GM23338 (cell line): Measurements from ENCODE around the gene FTO. TPM values are rescaled to one million over a fixed set of nuclear protein-coding genes. Genes with fewer than 3 reads are reported as not detected.

Experiments
- ATAC-seq: fragments of 200-7000 bp; cut with Tn5 transposase; 3 replicates; pipeline ENCODE4 v1.9.1; 2020
- DNase-seq: peaks from one replicate; pipeline ENCODE4 v3.0.0-alpha.2; 2015; ENCODE audit warnings: low spot score
- H2AFZ ChIP-seq: fragments of 200-600 bp; sonication (generic); 2 replicates; pipeline ENCODE4 v1.8.0; 2016; ENCODE audit warnings: antibody characterized with exemption, mild to moderate bottlenecking, moderate library complexity
- H3F3A ChIP-seq: fragments of 200-600 bp; sonication (generic); replicated peaks from 2 replicates; pipeline ENCODE4 v1.8.0; 2017; ENCODE audit warnings: antibody characterized with exemption, mixed run types, low read depth
- H3K27ac ChIP-seq: fragments of 200-600 bp; sonication (generic); 2 replicates; pipeline ENCODE4 v1.6.1; 2016; ENCODE audit warnings: low read depth
- H3K27me3 ChIP-seq: fragments of 200-600 bp; sonication (generic); 2 replicates; pipeline ENCODE4 v1.8.0; 2016; ENCODE audit warnings: mild to moderate bottlenecking, mixed run types, moderate library complexity; ENCODE audit not compliant: insufficient read depth
- H3K36me3 ChIP-seq: fragments of 200-600 bp; sonication (generic); 2 replicates; pipeline ENCODE4 v1.8.0; 2016; ENCODE audit warnings: mild to moderate bottlenecking; ENCODE audit not compliant: insufficient read depth
- H3K4me1 ChIP-seq: fragments of 200-600 bp; sonication (generic); 2 replicates; pipeline ENCODE4 v1.8.0; 2016; ENCODE audit warnings: mild to moderate bottlenecking, moderate library complexity; ENCODE audit not compliant: insufficient read depth
- H3K4me2 ChIP-seq: fragments of 200-600 bp; sonication (generic); 2 replicates; pipeline ENCODE4 v1.7.1; 2017; ENCODE audit warnings: mixed run types
- H3K4me3 ChIP-seq: fragments of 200-600 bp; sonication (generic); 2 replicates; pipeline ENCODE4 v1.6.1; 2016; ENCODE audit warnings: mixed run types
- H3K79me2 ChIP-seq: fragments of 200-600 bp; sonication (generic); replicated peaks from 2 replicates; pipeline ENCODE4 v1.8.0; 2017; ENCODE audit warnings: mild to moderate bottlenecking; ENCODE audit not compliant: insufficient read depth
- H3K9me2 ChIP-seq: fragments of 200-600 bp; sonication (generic); 2 replicates; pipeline ENCODE4 v1.8.0; 2017; ENCODE audit not compliant: insufficient read depth
- H4K20me1 ChIP-seq: fragments of 200-600 bp; sonication (generic); replicated peaks from 2 replicates; pipeline ENCODE4 v1.8.0; 2017; ENCODE audit warnings: mild to moderate bottlenecking; ENCODE audit not compliant: insufficient read depth
- H3K27ac Mint-ChIP-seq: 2 replicates; pipeline ENCODE4 v1.8.0; 2020; ENCODE audit warnings: inconsistent platforms, mild to moderate bottlenecking, moderate library complexity, mixed read lengths
- H3K27me3 Mint-ChIP-seq: 3 replicates; pipeline ENCODE4 v1.8.0; 2022; ENCODE audit warnings: low read depth, mild to moderate bottlenecking, moderate library complexity, mixed read lengths, inconsistent platforms; ENCODE audit not compliant: insufficient read depth, poor library complexity
- H3K36me3 Mint-ChIP-seq: 3 replicates; pipeline ENCODE4 v1.8.0; 2021; ENCODE audit warnings: low read depth, mild to moderate bottlenecking, inconsistent platforms, moderate library complexity, mixed read lengths
- H3K4me1 Mint-ChIP-seq: 3 replicates; pipeline ENCODE4 v1.8.0; 2020; ENCODE audit warnings: mild to moderate bottlenecking, inconsistent platforms, mixed read lengths
- H3K4me3 Mint-ChIP-seq: 3 replicates; pipeline ENCODE4 v1.8.0; 2021; ENCODE audit warnings: moderate library complexity, mild to moderate bottlenecking, inconsistent platforms, mixed read lengths
- H3K9me3 Mint-ChIP-seq: 3 replicates; pipeline ENCODE4 v1.8.0; 2020; ENCODE audit warnings: moderate library complexity, mild to moderate bottlenecking, inconsistent platforms, mixed read lengths
- CREB1 ChIP-seq: fragments of 250-450 bp; sonication (Bioruptor Pico); IDR thresholded peaks from 2 replicates; pipeline ENCODE4 v1.5.0; 2020; ENCODE audit warnings: low read depth, mild to moderate bottlenecking, moderate library complexity
- EZH2 ChIP-seq: fragments of 200-600 bp; sonication (generic); IDR thresholded peaks from one replicate; pipeline ENCODE4 v1.8.0; 2017; ENCODE audit warnings: antibody characterized with exemption, mild to moderate bottlenecking, low read depth; ENCODE audit not compliant: unreplicated experiment
- EZH2phosphoT487 ChIP-seq: fragments of 200-600 bp; sonication (generic); IDR thresholded peaks from one replicate; pipeline ENCODE4 v1.8.1; 2018; ENCODE audit warnings: antibody characterized with exemption; ENCODE audit not compliant: unreplicated experiment
- NANOG ChIP-seq: IDR thresholded peaks from 2 replicates; pipeline ENCODE4 v1.6.1; 2016; ENCODE audit warnings: antibody characterized with exemption, borderline replicate concordance
- ZNF331 ChIP-seq: fragments of 250-450 bp; sonication (Bioruptor Pico); IDR thresholded peaks from 2 replicates; pipeline ENCODE4 v1.5.0; 2020; ENCODE audit warnings: low read depth, mild to moderate bottlenecking, moderate library complexity
- polyA plus RNA-seq: library from polyadenylated mRNA; unstranded; fragments of >200 nt; fragmentation: Nextera tagmentation; extraction: Ambion mirVana; gene quantifications from 2 replicates; pipeline ENCODE4 v1.2.1, GENCODE V29; 2016
- total RNA-seq: library from RNA; depleted of rRNA; stranded (reverse); fragments of >200 nt; shearing (Covaris generic); gene quantifications from 2 replicates; pipeline ENCODE4 v1.2.3, GENCODE V29; 2014
- TF ChIP-seq, protein P1 (sequence below): IDR thresholded peaks from one replicate; pipeline ENCODE4 v1.6.1; 2018; ENCODE audit warnings: antibody characterized with exemption; ENCODE audit not compliant: unreplicated experiment
- TF ChIP-seq, protein P2 (sequence below): fragments of 250-450 bp; sonication (Bioruptor Pico); IDR thresholded peaks from 2 replicates; pipeline ENCODE4 v1.5.0; 2020; ENCODE audit warnings: mild to moderate bottlenecking, moderate library complexity
- TF ChIP-seq, protein P3 (sequence below), 2 experiments: fragments of 200-600 bp in 1 of 2; sonication (generic) in 1 of 2; conservative IDR thresholded peaks; 2 replicates each; pipeline versions ENCODE4 v1.5.1 to v1.6.1; 2016 to 2017; ENCODE audit warnings: antibody characterized with exemption in 2 of 2, low read depth in 2 of 2, mild to moderate bottlenecking in 2 of 2, moderate library complexity in 1 of 2

Gene FTO
- total and polyA plus RNA-seq, 2 experiments from 2014 or later = 17.7 to 69.6 TPM

DNA sequence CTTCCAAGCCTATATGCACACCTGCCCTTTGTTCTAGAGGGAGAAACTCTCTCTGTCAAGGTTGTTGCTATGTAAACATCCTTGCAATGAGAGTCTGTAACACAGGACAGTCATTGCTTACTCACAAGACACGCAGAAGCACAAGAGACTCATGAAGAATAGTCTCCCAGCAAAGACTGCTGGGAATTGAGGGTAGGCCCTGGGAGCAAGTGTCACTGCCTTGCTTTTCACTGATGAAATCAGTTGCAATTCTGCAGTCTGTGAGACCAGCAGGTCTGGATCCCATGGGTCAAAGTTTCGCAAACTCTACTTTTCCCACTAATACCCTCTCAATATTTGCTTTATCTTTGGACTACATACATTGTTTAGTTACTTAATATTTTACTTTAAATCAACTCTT, 177.4 kb downstream of the FTO start:
- Histone ChIP-seq H3K4me2 (no peak overlapping the region), H3K27me3 (no peaks in the 10 kb centered on the region), H3K4me1 (no peaks in the 10 kb centered on the region), H3K36me3 (no peaks in the 10 kb centered on the region), H3K79me2 (no peaks in the 10 kb centered on the region), H3K9me2 (no peaks in the 10 kb centered on the region), H4K20me1 (0 out of 2 replicates have a peak, but pooled peaks cover 2% of the 10 kb centered on the region), H3K4me3 (no peak overlapping the region), H3K27ac (no peak overlapping the region), H3F3A (no peaks in the 10 kb centered on the region), H2AFZ (no peak overlapping the region)
- DNase-seq (no peak), ATAC-seq (no peak)
- H3K27me3 Mint-ChIP-seq = no peaks in the 10 kb centered on the region
- TF ChIP-seq ZNF331 = no peak
- TF ChIP-seq, protein P1, sequence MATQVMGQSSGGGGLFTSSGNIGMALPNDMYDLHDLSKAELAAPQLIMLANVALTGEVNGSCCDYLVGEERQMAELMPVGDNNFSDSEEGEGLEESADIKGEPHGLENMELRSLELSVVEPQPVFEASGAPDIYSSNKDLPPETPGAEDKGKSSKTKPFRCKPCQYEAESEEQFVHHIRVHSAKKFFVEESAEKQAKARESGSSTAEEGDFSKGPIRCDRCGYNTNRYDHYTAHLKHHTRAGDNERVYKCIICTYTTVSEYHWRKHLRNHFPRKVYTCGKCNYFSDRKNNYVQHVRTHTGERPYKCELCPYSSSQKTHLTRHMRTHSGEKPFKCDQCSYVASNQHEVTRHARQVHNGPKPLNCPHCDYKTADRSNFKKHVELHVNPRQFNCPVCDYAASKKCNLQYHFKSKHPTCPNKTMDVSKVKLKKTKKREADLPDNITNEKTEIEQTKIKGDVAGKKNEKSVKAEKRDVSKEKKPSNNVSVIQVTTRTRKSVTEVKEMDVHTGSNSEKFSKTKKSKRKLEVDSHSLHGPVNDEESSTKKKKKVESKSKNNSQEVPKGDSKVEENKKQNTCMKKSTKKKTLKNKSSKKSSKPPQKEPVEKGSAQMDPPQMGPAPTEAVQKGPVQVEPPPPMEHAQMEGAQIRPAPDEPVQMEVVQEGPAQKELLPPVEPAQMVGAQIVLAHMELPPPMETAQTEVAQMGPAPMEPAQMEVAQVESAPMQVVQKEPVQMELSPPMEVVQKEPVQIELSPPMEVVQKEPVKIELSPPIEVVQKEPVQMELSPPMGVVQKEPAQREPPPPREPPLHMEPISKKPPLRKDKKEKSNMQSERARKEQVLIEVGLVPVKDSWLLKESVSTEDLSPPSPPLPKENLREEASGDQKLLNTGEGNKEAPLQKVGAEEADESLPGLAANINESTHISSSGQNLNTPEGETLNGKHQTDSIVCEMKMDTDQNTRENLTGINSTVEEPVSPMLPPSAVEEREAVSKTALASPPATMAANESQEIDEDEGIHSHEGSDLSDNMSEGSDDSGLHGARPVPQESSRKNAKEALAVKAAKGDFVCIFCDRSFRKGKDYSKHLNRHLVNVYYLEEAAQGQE = no peak
- no peak for TF ChIP-seq EZH2phosphoT487
- TF ChIP-seq EZH2 = no peak
- TF ChIP-seq, protein P2, sequence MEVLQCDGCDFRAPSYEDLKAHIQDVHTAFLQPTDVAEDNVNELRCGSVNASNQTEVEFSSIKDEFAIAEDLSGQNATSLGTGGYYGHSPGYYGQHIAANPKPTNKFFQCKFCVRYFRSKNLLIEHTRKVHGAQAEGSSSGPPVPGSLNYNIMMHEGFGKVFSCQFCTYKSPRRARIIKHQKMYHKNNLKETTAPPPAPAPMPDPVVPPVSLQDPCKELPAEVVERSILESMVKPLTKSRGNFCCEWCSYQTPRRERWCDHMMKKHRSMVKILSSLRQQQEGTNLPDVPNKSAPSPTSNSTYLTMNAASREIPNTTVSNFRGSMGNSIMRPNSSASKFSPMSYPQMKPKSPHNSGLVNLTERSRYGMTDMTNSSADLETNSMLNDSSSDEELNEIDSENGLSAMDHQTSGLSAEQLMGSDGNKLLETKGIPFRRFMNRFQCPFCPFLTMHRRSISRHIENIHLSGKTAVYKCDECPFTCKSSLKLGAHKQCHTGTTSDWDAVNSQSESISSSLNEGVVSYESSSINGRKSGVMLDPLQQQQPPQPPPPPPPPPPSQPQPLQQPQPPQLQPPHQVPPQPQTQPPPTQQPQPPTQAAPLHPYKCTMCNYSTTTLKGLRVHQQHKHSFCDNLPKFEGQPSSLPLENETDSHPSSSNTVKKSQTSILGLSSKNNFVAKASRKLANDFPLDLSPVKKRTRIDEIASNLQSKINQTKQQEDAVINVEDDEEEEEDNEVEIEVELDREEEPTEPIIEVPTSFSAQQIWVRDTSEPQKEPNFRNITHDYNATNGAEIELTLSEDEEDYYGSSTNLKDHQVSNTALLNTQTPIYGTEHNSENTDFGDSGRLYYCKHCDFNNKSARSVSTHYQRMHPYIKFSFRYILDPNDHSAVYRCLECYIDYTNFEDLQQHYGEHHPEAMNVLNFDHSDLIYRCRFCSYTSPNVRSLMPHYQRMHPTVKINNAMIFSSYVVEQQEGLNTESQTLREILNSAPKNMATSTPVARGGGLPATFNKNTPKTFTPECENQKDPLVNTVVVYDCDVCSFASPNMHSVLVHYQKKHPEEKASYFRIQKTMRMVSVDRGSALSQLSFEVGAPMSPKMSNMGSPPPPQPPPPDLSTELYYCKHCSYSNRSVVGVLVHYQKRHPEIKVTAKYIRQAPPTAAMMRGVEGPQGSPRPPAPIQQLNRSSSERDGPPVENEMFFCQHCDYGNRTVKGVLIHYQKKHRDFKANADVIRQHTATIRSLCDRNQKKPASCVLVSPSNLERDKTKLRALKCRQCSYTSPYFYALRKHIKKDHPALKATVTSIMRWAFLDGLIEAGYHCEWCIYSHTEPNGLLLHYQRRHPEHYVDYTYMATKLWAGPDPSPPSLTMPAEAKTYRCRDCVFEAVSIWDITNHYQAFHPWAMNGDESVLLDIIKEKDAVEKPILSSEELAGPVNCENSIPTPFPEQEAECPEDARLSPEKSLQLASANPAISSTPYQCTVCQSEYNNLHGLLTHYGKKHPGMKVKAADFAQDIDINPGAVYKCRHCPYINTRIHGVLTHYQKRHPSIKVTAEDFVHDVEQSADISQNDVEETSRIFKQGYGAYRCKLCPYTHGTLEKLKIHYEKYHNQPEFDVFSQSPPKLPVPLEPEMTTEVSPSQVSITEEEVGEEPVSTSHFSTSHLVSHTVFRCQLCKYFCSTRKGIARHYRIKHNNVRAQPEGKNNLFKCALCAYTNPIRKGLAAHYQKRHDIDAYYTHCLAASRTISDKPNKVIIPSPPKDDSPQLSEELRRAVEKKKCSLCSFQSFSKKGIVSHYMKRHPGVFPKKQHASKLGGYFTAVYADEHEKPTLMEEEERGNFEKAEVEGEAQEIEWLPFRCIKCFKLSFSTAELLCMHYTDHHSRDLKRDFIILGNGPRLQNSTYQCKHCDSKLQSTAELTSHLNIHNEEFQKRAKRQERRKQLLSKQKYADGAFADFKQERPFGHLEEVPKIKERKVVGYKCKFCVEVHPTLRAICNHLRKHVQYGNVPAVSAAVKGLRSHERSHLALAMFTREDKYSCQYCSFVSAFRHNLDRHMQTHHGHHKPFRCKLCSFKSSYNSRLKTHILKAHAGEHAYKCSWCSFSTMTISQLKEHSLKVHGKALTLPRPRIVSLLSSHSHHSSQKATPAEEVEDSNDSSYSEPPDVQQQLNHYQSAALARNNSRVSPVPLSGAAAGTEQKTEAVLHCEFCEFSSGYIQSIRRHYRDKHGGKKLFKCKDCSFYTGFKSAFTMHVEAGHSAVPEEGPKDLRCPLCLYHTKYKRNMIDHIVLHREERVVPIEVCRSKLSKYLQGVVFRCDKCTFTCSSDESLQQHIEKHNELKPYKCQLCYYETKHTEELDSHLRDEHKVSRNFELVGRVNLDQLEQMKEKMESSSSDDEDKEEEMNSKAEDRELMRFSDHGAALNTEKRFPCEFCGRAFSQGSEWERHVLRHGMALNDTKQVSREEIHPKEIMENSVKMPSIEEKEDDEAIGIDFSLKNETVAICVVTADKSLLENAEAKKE (CRISPR knock-in tag) = no peak
- TF ChIP-seq, protein P3, sequence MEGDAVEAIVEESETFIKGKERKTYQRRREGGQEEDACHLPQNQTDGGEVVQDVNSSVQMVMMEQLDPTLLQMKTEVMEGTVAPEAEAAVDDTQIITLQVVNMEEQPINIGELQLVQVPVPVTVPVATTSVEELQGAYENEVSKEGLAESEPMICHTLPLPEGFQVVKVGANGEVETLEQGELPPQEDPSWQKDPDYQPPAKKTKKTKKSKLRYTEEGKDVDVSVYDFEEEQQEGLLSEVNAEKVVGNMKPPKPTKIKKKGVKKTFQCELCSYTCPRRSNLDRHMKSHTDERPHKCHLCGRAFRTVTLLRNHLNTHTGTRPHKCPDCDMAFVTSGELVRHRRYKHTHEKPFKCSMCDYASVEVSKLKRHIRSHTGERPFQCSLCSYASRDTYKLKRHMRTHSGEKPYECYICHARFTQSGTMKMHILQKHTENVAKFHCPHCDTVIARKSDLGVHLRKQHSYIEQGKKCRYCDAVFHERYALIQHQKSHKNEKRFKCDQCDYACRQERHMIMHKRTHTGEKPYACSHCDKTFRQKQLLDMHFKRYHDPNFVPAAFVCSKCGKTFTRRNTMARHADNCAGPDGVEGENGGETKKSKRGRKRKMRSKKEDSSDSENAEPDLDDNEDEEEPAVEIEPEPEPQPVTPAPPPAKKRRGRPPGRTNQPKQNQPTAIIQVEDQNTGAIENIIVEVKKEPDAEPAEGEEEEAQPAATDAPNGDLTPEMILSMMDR (conservative IDR thresholded peaks at IDR 0.05; ENCODE audit: low read depth in 2 of 2) = no peak
- no peak for TF ChIP-seq NANOG
- TF ChIP-seq CREB1 (CRISPR knock-in tag) = no peak
- no peak overlapping the region for H3K27ac Mint-ChIP-seq
- H3K36me3 Mint-ChIP-seq = peaks cover 6% of the 10 kb centered on the region; the same call in 1 of the 3 replicates
- no peaks in the 10 kb centered on the region for H3K4me1 Mint-ChIP-seq
- H3K9me3 Mint-ChIP-seq = no peaks in the 10 kb centered on the region
- H3K4me3 Mint-ChIP-seq = no peak overlapping the region
